OCI-LY7 (cell line): ENCODE measurements around the gene MACO1. TPM values are rescaled to one million over a fixed set of nuclear protein-coding genes. Genes with fewer than 3 reads are reported as not detected.
A peak's percentile ranks its signal among the peaks of the same experiment; 100 is the strongest.

Experiments
- BruUV-seq: library from RNA; stranded (reverse); fragments of 400-500 nt; replicated peaks from 2 replicates; lab custom pipeline; 2021; lab: Mats Ljungman, UMichigan
- CTCF ChIA-PET: fragments of 300-600 bp; sonication (Branson Sonifier 250); formaldehyde crosslinking; loops from one replicate; lab custom pipeline; 2022; ENCODE audit warnings: antibody characterized with exemption; ENCODE audit not compliant: unreplicated experiment; lab: Charles Lee
- POLR2A ChIA-PET: fragments of 300-600 bp; sonication (Branson Sonifier 250); formaldehyde crosslinking; loops from one replicate; lab custom pipeline; 2022; ENCODE audit warnings: antibody characterized with exemption; lab: Charles Lee
- DNase-seq: peaks from one replicate; pipeline ENCODE4 v3.0.0-alpha.2; 2015; ENCODE audit warnings: low spot score
- H2AFZ ChIP-seq: fragments of 200-600 bp; sonication (generic), shearing (Covaris generic); 2 replicates; pipeline ENCODE4 v1.6.1; 2014; ENCODE audit warnings: mild to moderate bottlenecking, antibody characterized with exemption, low read length, moderate library complexity
- H3K27ac ChIP-seq: fragments of 200-600 bp; sonication (generic); 2 replicates; pipeline ENCODE4 v1.5.1; 2014; ENCODE audit warnings: mixed run types, low read depth, mild to moderate bottlenecking, moderate library complexity, low read length, inconsistent platforms; ENCODE audit not compliant: poor library complexity, severe bottlenecking
- H3K36me3 ChIP-seq: fragments of 200-600 bp; sonication (generic); 2 replicates; pipeline ENCODE4 v1.6.1; 2014; ENCODE audit warnings: mild to moderate bottlenecking, antibody characterized with exemption, low read length, moderate library complexity, mixed read lengths; ENCODE audit not compliant: insufficient read depth
- H3K4me1 ChIP-seq: fragments of 200-600 bp; sonication (generic); 2 replicates; pipeline ENCODE4 v1.5.1; 2014; ENCODE audit warnings: mild to moderate bottlenecking, low read length; ENCODE audit not compliant: insufficient read depth, poor library complexity, severe bottlenecking
- H3K4me2 ChIP-seq: fragments of 200-600 bp; sonication (generic); 2 replicates; pipeline ENCODE4 v1.6.1; 2014; ENCODE audit warnings: mild to moderate bottlenecking, low read length
- H3K4me3 ChIP-seq: fragments of 200-600 bp; sonication (generic); 2 replicates; pipeline ENCODE4 v1.5.1; 2014; ENCODE audit warnings: mild to moderate bottlenecking, low read depth, low read length; ENCODE audit not compliant: poor library complexity, severe bottlenecking
- H3K79me2 ChIP-seq: fragments of 200-600 bp; sonication (generic); 2 replicates; pipeline ENCODE4 v1.6.1; 2016; ENCODE audit warnings: low read depth, mild to moderate bottlenecking, low read length, moderate library complexity, mixed read lengths; ENCODE audit not compliant: insufficient read depth
- H3K9me2 ChIP-seq: fragments of 200-600 bp; sonication (generic); 2 replicates; pipeline ENCODE4 v1.6.1; 2016; ENCODE audit warnings: mild to moderate bottlenecking, low read length, mixed read lengths; ENCODE audit not compliant: insufficient read depth
- H3K9me3 ChIP-seq: fragments of 200-600 bp; sonication (generic); 2 replicates; pipeline ENCODE4 v1.6.1; 2014; ENCODE audit warnings: mild to moderate bottlenecking, mixed run types, low read length, mixed read lengths
- H4K20me1 ChIP-seq: fragments of 200-600 bp; sonication (generic); 2 replicates; pipeline ENCODE4 v1.6.1; 2014; ENCODE audit warnings: mild to moderate bottlenecking, antibody characterized with exemption, low read length, moderate library complexity, mixed read lengths; ENCODE audit not compliant: insufficient read depth
- CTCF ChIP-seq: fragments of 200-600 bp; sonication (generic); conservative IDR thresholded peaks from 2 replicates; pipeline ENCODE4 v1.5.1; 2014; ENCODE audit warnings: mild to moderate bottlenecking, antibody characterized with exemption, low read length, moderate library complexity, mixed read lengths
- EZH2phosphoT487 ChIP-seq: fragments of 200-600 bp; sonication (generic); IDR thresholded peaks from 2 replicates; pipeline ENCODE4 v1.6.1; 2018; ENCODE audit warnings: low read depth, borderline replicate concordance, mild to moderate bottlenecking, mixed run types, antibody characterized with exemption, low read length, moderate library complexity, mixed read lengths
- intact Hi-C: fragments of 100-400 bp; cut with micrococcal nuclease; formaldehyde crosslinking; loops from one replicate; pipeline ENCODE4 v1.10.0; 2022; ENCODE audit not compliant: unreplicated experiment
- total RNA-seq, 2 experiments: library from RNA; depleted of rRNA in 1 of 2; stranded (reverse); fragments of >200 nt in 1 of 2; shearing (Covaris generic) in 1 of 2; gene quantifications; 2 replicates each; pipeline ENCODE4 v1.2.3, GENCODE V29; 2014 to 2022

MACO1 gene
- total RNA-seq, 2 experiments from 2014 or later: 11.8 to 18.6 TPM

GRCh38 chr1:25530186-25531081 lies 99.7 kb downstream of the MACO1 start:
- Histone ChIP-seq H3K36me3 (no peaks in the 10 kb centered on the region), H3K79me2 (no peaks in the 10 kb centered on the region), H3K4me1 (no peaks in the 10 kb centered on the region), H3K9me2 (no peaks in the 10 kb centered on the region), H2AFZ (no peak overlapping the region), H3K4me2 (no peak overlapping the region), H3K4me3 (no peak overlapping the region), H3K27ac (no peak overlapping the region), H4K20me1 (no peaks in the 10 kb centered on the region), H3K9me3 (no peaks in the 10 kb centered on the region)
- intact Hi-C loops: no loop called here
- no peak for TF ChIP-seq CTCF
- TF ChIP-seq EZH2phosphoT487: no peak
- BruUV-seq: no TSS peak
- ChIA-PET CTCF (no interaction called here), POLR2A (no interaction called here)
- no peak for DNase-seq

- no peaks in the 10 kb centered on the region for H3K79me2 ChIP-seq
- H3K9me3 ChIP-seq: no peaks in the 10 kb centered on the region
- no peaks in the 10 kb centered on the region for H3K36me3 ChIP-seq
- no peak overlapping the region for H2AFZ ChIP-seq
- H3K4me1 ChIP-seq: no peaks in the 10 kb centered on the region
- no TSS peak for BruUV-seq
- CTCF ChIA-PET: no interaction called here
- no peak for DNase-seq
- no peaks in the 10 kb centered on the region for H4K20me1 ChIP-seq
- no peak overlapping the region for H3K4me3 ChIP-seq
- H3K4me2 ChIP-seq: no peak overlapping the region
- TF ChIP-seq CTCF (no peak), EZH2phosphoT487 (no peak)
- POLR2A ChIA-PET: no interaction called here
- intact Hi-C loops: no loop called here
- H3K9me2 ChIP-seq: no peaks in the 10 kb centered on the region
- no peak overlapping the region for H3K27ac ChIP-seq
Measured at GRCh38 chr1:25531082-25531461, 100.4 kb downstream of the MACO1 start.

- no peaks in the 10 kb centered on the region for H3K36me3 ChIP-seq
Measured at GRCh38 chr1:25532970-25533369, 102.3 kb downstream of the MACO1 start.

More at GRCh38 chr1:25532970-25533369, 102.3 kb downstream of the MACO1 start:
- POLR2A ChIA-PET: no interaction called here
- peaks cover 6% of the 10 kb centered on the region for H3K4me1 ChIP-seq
- H3K27ac ChIP-seq: no peak overlapping the region
- H4K20me1 ChIP-seq: no peaks in the 10 kb centered on the region
- intact Hi-C loops: no loop called here
- no peak for DNase-seq
- no TSS peak for BruUV-seq
- H3K9me3 ChIP-seq: no peaks in the 10 kb centered on the region
- no peak overlapping the region for H3K4me2 ChIP-seq
- CTCF ChIA-PET: no interaction called here
- H3K79me2 ChIP-seq: no peaks in the 10 kb centered on the region
- H3K9me2 ChIP-seq: no peaks in the 10 kb centered on the region
- H2AFZ ChIP-seq: no peak overlapping the region
- peak; percentile 52 for TF ChIP-seq CTCF
- no peak for TF ChIP-seq EZH2phosphoT487
- H3K4me3 ChIP-seq: no peak overlapping the region
